ENCODE measurements around the gene NMNAT1.
"Not testable (repeated sequence)": the region's sequence is repeated elsewhere in the genome, so short reads cannot be mapped to it uniquely, and the experiment has no call there.

The NMNAT1 gene

DNA sequence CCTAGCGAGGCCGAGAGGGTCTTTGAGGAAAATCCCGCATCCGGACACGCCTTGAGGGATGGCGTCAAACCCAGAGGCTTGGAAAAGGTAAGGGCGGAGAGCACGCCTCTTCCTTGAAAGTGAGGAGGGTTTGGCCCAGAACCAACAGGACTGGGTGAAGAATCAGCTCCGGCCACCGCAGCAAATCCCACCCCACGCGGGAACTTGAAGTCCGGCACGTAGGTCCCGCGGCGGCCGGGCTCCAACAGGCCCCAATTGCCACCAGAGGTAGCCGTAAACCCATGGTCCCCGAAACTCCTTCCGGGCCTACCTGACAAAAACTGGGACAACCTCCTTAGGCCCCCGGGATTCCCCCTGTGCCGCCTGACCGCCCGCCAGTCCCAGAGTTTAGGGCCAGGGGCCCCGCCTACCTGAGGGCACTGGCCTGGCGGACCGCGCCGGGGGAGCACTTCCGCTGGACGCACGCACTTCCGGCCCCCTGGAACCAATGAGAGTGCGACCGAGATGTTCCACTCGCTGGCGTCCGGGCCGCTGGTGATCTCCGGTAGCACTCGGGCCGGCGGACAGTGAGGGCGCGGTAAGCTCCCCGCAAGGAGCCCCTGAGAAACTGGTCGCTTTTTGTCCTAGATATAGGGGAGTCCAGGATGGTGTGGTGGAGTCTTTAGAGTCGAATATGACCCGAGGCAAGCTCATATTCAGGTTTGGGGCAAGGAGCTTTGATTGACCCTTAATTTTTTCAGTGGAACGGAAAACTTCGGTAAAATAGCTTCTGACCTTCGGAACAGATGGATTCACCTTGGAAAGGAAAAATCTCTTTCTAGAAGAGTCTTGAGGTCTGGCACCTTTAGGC lies at the start of gene NMNAT1, which contains the start of gene LZIC:
NMNAT1 (plus strand) TSS at position 537 of the 850 bp plus-strand sequence. CDS start 28,599 bp downstream, outside the sequence.
LZIC (minus strand) TSS at position 453 of the 850 bp plus-strand sequence. CDS start 6,772 bp downstream, outside the sequence.
- FAIRE-seq, result no peak

DNA sequence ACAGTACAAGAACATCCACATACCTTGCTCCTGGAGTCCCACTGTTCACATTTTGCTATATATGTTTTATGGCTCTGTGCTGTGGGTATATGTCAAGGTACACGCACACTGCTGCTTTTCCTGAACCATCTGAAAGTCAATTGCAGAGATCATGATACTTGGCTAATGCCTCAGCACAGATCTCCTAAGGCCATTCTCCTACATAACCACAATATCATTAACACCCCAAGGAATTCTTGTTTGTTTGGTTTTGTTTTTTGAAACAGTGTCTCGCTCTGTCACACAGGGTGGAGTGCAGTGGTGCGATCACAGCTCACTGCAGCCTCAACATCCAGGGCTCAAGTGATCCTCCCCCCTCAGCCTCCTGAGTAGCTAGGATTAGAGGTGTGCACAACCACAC lies 49.2 kb upstream of the NMNAT1 start:
- FAIRE-seq, result no peak

- no peak for FAIRE-seq
Observed at GRCh38 chr1:9900142-9901043, 42.9 kb upstream of the NMNAT1 start.

- no peak for FAIRE-seq
Observed at GRCh38 chr1:9901148-9902059, 41.9 kb upstream of the NMNAT1 start.

DNA sequence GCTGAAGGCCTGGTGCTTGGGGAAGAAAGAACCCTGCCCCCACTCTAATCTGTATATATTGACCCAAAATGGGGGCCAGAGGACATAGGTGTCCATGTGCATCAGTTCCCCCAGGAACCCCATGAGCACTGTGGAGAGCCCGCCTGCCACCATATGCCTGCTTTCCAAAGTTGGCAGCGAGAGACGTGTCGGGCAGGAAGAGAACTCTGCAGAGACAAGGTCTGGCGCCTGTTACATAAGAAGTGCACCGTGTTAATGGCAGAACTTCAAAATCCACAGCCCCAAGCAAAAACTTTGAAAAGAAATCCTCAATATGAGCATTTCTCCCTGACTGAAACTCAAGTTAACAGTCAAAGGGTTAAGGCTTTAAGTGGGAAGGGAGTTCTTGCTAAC lies 41.2 kb upstream of the NMNAT1 start:
- no peak for FAIRE-seq

DNA sequence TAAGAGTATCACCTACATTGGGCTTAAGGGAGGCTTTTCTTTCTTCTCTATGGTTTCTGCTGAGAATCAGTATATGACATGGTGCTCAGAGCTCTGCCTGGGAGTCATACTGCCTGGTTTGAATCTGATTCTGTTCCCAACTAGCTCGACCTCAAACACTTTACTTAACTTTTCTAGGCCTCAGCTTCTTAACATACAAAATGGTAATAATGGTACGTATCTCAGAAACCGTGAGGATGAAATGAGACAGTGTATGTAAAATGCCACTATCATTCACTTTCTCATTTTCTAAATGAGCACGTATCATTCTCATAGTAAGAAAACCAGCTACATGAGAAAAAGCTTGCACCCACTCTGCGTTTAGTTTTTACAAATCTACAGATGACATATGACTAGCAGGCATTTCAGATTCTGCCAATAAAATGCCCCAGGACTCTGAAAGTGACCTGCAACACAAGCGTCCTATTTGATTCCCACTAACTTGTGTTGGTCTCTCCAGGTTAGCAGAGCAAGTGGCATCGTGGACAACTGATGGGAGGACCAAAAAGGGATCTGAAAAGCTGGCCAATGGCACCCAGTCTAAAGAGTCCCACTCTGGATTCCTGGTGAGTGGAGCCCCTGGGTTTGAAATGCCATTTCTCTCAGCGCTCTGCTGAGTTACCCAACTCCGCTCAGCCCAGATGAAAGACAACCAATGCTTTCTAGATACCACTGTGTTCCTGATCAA lies 39.3 kb upstream of the NMNAT1 start:
- no peak for FAIRE-seq

DNA sequence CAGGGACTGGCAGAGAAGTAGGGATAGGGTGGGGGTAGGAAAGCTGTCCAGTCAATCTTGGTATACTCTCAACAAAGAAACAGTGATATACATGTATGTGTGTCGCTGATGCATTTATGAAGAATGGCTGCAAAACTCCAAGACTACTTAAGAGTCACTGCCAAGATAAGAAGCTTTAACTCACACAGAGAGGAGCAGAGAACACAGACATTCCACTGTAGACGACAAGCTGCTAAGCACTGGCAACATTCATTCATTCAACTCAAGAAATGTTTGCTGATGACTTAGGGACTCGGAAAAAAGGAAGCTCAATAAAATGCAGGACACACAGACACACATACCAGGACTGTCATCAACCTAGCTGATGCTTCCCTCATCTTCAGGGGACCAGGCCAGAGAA lies 38.7 kb upstream of the NMNAT1 start:
- no peak for FAIRE-seq

DNA sequence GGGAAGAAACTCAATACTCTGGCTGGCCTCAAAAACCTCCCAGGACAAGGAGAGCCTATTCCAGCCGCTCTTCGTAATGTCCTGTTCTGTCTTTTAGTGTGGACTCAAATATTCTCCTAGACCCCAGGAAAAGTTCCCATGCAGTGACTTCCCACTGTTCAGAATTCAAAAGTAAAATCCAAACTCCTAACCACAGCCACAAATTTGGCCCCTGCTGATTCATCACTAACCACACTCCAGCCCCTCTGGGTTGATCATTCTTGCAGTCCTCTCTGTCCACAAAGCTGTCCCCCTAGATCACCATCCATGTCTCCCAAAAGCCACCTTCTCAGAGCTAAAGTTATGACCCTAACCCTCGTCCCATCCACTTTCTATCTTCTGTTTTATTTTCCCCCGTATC lies 38.3 kb upstream of the NMNAT1 start:
- no peak for FAIRE-seq

GRCh38 chr1:9906466-9906865 lies 36.8 kb upstream of the NMNAT1 start:
- no peak for FAIRE-seq

DNA sequence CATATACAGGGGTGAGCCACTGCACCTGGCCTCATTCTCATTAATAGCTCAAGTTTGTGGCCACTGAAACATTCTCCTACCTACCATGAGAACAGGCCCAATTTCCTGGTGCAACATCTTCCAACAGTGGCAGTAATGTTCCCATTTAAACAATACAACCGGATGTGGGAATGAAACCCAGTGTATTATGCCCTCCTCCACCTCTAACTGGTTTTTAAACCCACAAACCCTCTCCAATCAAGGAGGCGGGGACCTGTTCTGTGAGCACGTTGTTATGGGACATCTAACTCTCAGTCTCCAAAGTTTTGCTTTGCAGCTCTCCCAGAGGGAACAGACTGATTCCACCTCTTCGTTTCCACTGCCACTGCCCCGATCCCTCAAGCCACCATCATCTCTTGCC lies 35.8 kb upstream of the NMNAT1 start:
- no peak for FAIRE-seq

DNA sequence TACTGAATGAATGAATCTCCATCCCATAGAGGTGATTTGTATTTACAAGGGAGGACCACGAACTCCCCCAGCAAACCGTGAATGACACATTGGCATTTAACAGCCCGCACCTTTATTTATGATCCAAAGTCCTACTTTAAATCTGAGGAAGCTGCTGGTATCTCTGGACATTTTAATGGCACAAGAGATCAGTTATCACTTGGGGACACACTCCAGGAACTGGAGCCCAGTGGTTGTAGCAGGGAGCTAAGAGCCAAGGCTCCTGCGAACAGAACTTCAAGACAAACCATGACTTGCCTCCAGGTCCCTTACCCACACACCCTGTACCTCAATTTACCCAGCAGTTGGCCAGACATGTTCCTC lies 34.4 kb upstream of the NMNAT1 start:
- no peak for FAIRE-seq

- FAIRE-seq, result no peak
Observed at GRCh38 chr1:9909234-9910046, 33.8 kb upstream of the NMNAT1 start.

GRCh38 chr1:9910076-9910422 lies 33.2 kb upstream of the NMNAT1 start, which contains the start of gene CTNNBIP1:
Gene CTNNBIP1 (minus strand): TSS chr1:9910269. CDS start chr1:9872064, 38,205 bp downstream.
- no peak for FAIRE-seq

DNA sequence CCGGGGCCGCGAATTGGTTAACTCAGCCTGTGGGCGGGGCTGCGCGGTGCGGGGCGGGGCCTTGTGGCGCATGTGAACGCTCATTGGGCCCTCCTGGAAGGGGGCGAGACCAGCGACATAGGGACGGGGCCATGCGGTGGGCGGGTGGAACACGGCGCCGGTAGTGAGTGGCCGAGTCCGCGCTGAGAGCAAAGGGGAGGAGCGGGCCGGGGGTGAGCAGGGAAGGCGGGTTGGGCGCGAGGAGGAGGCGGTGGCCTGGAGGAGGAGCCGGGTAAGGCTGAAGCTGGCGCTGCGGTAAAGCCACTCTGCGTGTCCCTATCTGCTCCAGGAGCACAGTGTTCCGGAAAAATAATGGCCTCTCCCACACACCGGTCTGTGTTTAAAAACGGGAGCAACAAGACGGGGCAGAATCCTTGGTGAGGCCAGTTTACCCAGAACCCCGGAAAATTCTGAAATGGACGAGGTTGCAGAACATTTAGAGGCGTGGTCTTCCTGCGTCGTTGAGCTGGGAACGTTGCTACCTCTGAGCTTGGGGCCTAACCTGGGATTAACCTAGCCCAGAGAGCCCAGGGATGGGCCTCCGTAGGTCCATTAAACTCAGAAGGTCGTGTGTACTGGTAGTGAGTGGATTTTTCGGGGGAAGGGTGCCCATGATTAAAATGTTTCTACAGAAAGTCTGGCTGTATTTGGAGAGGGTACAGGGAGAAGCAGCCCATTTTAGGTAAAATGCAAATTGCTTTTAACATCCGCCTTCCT lies 32.7 kb upstream of the NMNAT1 start:
- FAIRE-seq, result no peak

- no peak for FAIRE-seq
Observed at GRCh38 chr1:9912264-9912936, 30.9 kb upstream of the NMNAT1 start.

DNA sequence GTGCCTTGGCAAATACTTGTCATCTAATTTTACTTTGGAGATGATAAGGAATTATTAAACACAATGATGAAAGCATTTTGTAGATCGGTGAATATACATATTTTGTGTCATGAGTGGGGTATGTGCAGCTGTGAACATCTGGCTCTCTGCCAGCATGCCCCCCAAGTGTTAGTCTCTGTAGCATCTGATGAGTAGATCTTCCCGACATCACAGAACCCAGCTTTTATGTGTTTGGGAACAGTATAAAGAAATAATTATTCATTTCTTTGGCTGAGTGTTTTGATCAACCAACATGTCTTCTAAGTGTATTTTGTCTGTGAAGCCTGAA lies 28.7 kb upstream of the NMNAT1 start:
- no peak for FAIRE-seq

DNA sequence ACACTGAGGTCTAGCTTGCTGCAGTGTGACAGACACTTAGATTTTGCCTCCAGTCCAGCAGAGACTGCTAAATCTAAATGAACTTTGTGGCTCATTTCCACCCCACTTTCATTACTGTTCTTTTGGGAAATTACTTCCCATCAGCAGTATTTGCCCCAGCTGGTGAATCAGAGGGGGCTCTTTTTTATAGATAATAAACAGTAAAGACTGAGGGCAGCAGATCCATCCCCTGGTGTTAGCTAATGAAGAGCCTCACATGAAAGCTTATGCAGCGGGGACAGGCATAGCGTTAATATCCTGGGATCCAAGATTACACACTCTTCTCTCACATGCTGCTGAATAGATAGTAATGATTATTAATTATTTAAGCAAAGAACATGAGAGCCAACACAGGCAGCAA lies 26.8 kb upstream of the NMNAT1 start:
- FAIRE-seq, result no peak

GRCh38 chr1:9917495-9917894 lies 25.8 kb upstream of the NMNAT1 start:
- not testable (repeated sequence) for FAIRE-seq

DNA sequence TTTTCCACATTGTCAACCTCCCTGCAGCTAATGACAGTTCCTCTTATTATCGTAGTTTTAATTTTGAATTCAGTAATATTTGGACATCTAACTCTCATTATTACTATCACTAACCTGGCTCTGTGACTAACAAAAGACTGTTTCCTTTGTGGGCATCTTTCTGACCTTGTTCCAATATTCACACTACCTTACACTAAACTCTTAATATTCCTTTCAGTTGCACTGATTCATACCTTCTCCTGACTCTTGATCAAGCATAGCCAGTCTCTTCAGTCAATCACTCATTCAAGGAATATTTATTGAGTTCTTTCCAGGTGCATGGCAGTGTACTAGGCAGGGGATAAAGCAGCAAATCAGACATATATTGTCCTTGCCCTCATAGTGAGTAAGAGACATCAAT lies 25.4 kb upstream of the NMNAT1 start:
- FAIRE-seq, result no peak

- FAIRE-seq, result no peak
Observed at GRCh38 chr1:9920606-9921005, 22.7 kb upstream of the NMNAT1 start.
